ENCODE measurements around the gene MCF2L. TPM values are rescaled to one million over a fixed set of nuclear protein-coding genes. Genes with fewer than 3 reads are reported as not detected.

The MCF2L gene
- total RNA-seq, 1 donor from 2014 or later = 5.6 TPM

- H3K4me3 Mint-ChIP-seq (ENCODE audit: unreplicated experiment) = no peak overlapping the region
- DNase-seq (ENCODE audit: extremely low spot score, unreplicated experiment) = no peak
- no peaks in the 10 kb centered on the region for H3K9me3 Mint-ChIP-seq (ENCODE audit: unreplicated experiment)
- TF ChIP-seq CTCF (IDR thresholded peaks at IDR 0.05) = no peak
- H3K27ac Mint-ChIP-seq (ENCODE audit: unreplicated experiment) = no peak overlapping the region
- peaks cover 4% of the 10 kb centered on the region for H3K27me3 Mint-ChIP-seq (ENCODE audit: unreplicated experiment)
- no peaks in the 10 kb centered on the region for H3K4me1 Mint-ChIP-seq (ENCODE audit: unreplicated experiment)
- H3K36me3 Mint-ChIP-seq (ENCODE audit: unreplicated experiment) = peaks cover 2% of the 10 kb centered on the region
Observed at GRCh38 chr13:113084943-113085540, 116.0 kb downstream of the MCF2L start.

- H3K9me3 Mint-ChIP-seq (ENCODE audit: unreplicated experiment) = no peaks in the 10 kb centered on the region
- peaks cover 2% of the 10 kb centered on the region for H3K36me3 Mint-ChIP-seq (ENCODE audit: unreplicated experiment)
- no peak for DNase-seq (ENCODE audit: extremely low spot score, unreplicated experiment)
- H3K4me3 Mint-ChIP-seq (ENCODE audit: unreplicated experiment) = no peak overlapping the region
- H3K4me1 Mint-ChIP-seq (ENCODE audit: unreplicated experiment) = no peaks in the 10 kb centered on the region
- H3K27ac Mint-ChIP-seq (ENCODE audit: unreplicated experiment) = no peak overlapping the region
- H3K27me3 Mint-ChIP-seq (ENCODE audit: unreplicated experiment) = peaks cover 7% of the 10 kb centered on the region
- TF ChIP-seq CTCF (IDR thresholded peaks at IDR 0.05) = no peak
Observed at GRCh38 chr13:113086031-113086750, 117.2 kb downstream of the MCF2L start.

GRCh38 chr13:113086991-113087922 is 118.2 kb downstream of the MCF2L start:
- H3K4me1 Mint-ChIP-seq (ENCODE audit: unreplicated experiment) = no peaks in the 10 kb centered on the region
- H3K27me3 Mint-ChIP-seq (ENCODE audit: unreplicated experiment) = peaks cover 7% of the 10 kb centered on the region
- H3K27ac Mint-ChIP-seq (ENCODE audit: unreplicated experiment) = no peak overlapping the region
- peaks cover 2% of the 10 kb centered on the region for H3K36me3 Mint-ChIP-seq (ENCODE audit: unreplicated experiment)
- H3K4me3 Mint-ChIP-seq (ENCODE audit: unreplicated experiment) = no peak overlapping the region
- TF ChIP-seq CTCF (IDR thresholded peaks at IDR 0.05) = no peak
- no peak for DNase-seq (ENCODE audit: extremely low spot score, unreplicated experiment)
- H3K9me3 Mint-ChIP-seq (ENCODE audit: unreplicated experiment) = no peaks in the 10 kb centered on the region

- no peak for DNase-seq (ENCODE audit: extremely low spot score, unreplicated experiment)
- peaks cover 7% of the 10 kb centered on the region for H3K27me3 Mint-ChIP-seq (ENCODE audit: unreplicated experiment)
- no peaks in the 10 kb centered on the region for H3K4me1 Mint-ChIP-seq (ENCODE audit: unreplicated experiment)
- H3K27ac Mint-ChIP-seq (ENCODE audit: unreplicated experiment) = no peak overlapping the region
- TF ChIP-seq CTCF (IDR thresholded peaks at IDR 0.05) = no peak
- peaks cover 2% of the 10 kb centered on the region for H3K36me3 Mint-ChIP-seq (ENCODE audit: unreplicated experiment)
- no peaks in the 10 kb centered on the region for H3K9me3 Mint-ChIP-seq (ENCODE audit: unreplicated experiment)
- H3K4me3 Mint-ChIP-seq (ENCODE audit: unreplicated experiment) = no peak overlapping the region
Observed at GRCh38 chr13:113087923-113088690, 119.1 kb downstream of the MCF2L start.

All from osteocyte (in vitro differentiated cells).